Ishikawa (cell line): ENCODE data around the gene PGP.

Experiments
- CEBPB ChIP-seq: IDR thresholded peaks from 2 replicates; pipeline ENCODE4 v1.6.1; 2012
- CREB1 ChIP-seq: IDR thresholded peaks from 2 replicates; pipeline ENCODE4 v1.6.1; 2012; ENCODE audit warnings: low read depth
- EGR1 ChIP-seq: IDR thresholded peaks from 2 replicates; pipeline ENCODE4 v1.6.1; 2012
- EP300 ChIP-seq: IDR thresholded peaks from 2 replicates; pipeline ENCODE4 v1.6.1; 2012; ENCODE audit warnings: borderline replicate concordance
- FOXM1 ChIP-seq: IDR thresholded peaks from 2 replicates; pipeline ENCODE4 v1.6.1; 2012; ENCODE audit warnings: low read depth, borderline replicate concordance
- NFIC ChIP-seq: IDR thresholded peaks from 2 replicates; pipeline ENCODE4 v1.6.1; 2012
- RAD21 ChIP-seq: IDR thresholded peaks from 2 replicates; pipeline ENCODE4 v1.6.1; 2012; ENCODE audit warnings: low read depth
- TAF1 ChIP-seq: IDR thresholded peaks from 2 replicates; pipeline ENCODE4 v1.6.1; 2012; ENCODE audit warnings: low read depth, mild to moderate bottlenecking
- TCF12 ChIP-seq: IDR thresholded peaks from 2 replicates; pipeline ENCODE4 v1.6.1; 2012; ENCODE audit warnings: low read depth
- TEAD4 ChIP-seq: IDR thresholded peaks from 2 replicates; pipeline ENCODE4 v1.6.1; 2012
- YY1 ChIP-seq: IDR thresholded peaks from 2 replicates; pipeline ENCODE4 v1.6.1; 2012; ENCODE audit warnings: low read depth
- ZBTB7A ChIP-seq: IDR thresholded peaks from 2 replicates; pipeline ENCODE4 v1.6.1; 2012; ENCODE audit warnings: low read depth
- TF ChIP-seq, protein P1 (sequence below): IDR thresholded peaks from 2 replicates; pipeline ENCODE4 v1.6.1; 2012
- TF ChIP-seq, protein P2 (sequence below): IDR thresholded peaks from 2 replicates; pipeline ENCODE4 v1.6.1; 2012
- TF ChIP-seq, protein P3 (sequence below): IDR thresholded peaks from 2 replicates; pipeline ENCODE4 v1.6.1; 2012; ENCODE audit warnings: low read depth, mild to moderate bottlenecking

PGP gene

DNA sequence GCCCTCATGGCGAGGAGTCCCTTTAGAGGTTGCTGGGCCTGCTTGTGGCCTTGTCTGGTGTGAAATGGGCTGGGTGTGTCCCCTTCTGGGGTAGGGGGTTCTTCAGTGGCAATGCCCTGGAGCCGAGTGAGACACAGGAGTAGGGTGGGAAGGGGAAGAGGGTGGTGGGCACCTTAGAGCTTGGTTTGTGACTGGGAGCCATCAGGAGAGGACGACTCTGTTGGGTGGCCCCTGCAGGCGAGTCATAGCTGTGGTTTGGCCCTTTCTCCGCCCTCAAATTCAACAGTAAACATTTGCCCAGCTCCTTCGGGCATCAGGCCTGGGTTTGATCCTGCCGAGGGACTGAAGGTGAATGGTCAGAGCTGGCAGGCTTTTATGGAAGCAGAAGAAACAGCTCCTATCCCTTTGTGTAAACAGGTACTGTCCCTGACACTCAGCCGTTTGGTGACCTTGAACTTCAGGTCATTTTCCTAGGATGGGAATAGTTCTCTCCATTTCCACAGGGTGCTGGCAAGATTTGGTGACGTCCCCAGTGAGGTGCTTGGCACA lies 11.7 kb upstream of the PGP start:
- no peak for TF ChIP-seq TAF1
- no peak for TF ChIP-seq EGR1
- no peak for TF ChIP-seq YY1
- no peak for TF ChIP-seq RAD21
- TF ChIP-seq CREB1, result no peak
- TF ChIP-seq, protein P1, sequence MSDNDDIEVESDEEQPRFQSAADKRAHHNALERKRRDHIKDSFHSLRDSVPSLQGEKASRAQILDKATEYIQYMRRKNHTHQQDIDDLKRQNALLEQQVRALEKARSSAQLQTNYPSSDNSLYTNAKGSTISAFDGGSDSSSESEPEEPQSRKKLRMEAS, result no peak

DNA sequence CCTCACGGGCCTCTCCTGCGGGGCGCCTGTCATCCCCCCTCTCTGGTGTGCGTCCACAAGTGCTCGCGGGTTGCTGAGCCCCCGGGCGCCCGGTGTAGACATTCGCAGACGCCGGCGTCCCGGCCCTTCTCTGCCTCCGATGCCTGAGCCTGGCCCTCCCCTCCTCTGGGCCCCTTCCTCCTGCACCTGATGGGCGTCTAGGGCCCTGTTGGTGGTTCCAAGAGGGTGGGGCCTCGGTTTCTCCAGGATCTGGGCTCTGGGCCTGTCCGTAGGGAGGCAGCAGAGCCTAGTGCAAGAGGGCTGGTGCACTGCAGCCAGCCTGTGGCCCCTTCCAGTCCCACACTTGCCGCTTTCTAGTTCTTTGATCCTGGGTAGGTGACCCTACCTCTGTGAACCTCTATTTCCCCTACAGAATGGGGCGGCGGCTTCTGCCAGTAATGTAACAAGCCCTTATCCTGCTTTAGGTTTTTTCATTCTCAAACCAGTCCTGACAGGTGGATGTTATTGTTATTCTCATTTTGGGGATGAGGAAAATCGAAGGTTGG lies 9.4 kb upstream of the PGP start:
- TF ChIP-seq RAD21 (peak; percentile 34; the same call in 1 of the 2 replicates), ZBTB7A (peak; percentile 25; the same call in 1 of the 2 replicates), YY1 (no peak), EP300 (no peak)

DNA sequence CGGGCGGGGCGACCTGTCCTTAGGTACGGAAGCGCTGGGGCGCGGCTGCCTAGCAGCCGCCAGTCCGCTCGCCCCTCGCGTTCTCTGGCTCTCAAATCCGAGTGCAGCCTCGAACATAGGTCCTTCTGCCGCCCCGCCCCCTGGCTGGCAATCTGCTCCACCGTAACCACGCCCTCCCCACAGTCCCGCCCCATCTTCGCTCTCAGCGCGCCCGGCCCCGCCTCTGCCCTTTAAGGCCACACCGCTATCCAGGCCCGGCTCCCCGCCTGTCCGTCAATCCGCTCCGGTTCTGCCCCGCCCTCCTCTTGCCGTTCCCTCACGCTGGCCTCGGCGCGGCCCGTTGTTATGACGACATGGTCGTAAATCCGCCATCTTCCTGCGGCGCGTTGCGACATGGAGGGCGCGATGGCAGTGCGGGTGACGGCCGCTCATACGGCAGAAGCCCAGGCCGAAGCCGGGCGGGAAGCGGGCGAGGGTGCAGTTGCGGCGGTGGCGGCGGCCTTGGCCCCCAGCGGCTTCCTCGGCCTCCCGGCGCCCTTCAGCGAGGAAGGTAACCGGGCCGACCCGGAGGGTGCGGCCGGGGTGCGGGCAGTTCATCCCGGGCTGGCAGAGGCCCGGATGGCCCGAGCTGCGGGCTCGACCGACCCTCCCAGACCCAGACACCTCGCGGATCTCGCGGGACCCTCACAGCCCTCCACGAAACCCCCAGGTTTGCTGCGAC lies 8.7 kb upstream of the PGP start, which contains the start of gene E4F1:
TSS of gene E4F1 (plus strand) at position 371 of the 721 bp plus-strand sequence. CDS start at position 394, 23 bp downstream.
- TF ChIP-seq ZBTB7A, result no peak
- TF ChIP-seq EGR1, result peak; percentile 43; the same call in 1 of the 2 replicates
- peak; percentile 94 for TF ChIP-seq TAF1
- no peak for TF ChIP-seq RAD21
- TF ChIP-seq, protein P1, result peak; percentile 92
- TF ChIP-seq FOXM1, result no peak
- peak; percentile 24; the same call in 1 of the 2 replicates for TF ChIP-seq NFIC
- TF ChIP-seq YY1, result peak; percentile 95
- TF ChIP-seq, protein P2, sequence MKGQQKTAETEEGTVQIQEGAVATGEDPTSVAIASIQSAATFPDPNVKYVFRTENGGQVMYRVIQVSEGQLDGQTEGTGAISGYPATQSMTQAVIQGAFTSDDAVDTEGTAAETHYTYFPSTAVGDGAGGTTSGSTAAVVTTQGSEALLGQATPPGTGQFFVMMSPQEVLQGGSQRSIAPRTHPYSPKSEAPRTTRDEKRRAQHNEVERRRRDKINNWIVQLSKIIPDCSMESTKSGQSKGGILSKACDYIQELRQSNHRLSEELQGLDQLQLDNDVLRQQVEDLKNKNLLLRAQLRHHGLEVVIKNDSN, result 0 out of 2 replicates have a peak, but pooled peaks have one; percentile 33
- TF ChIP-seq EP300, result no peak; the same call in 1 of the 2 replicates
- TF ChIP-seq TCF12, result 0 out of 2 replicates have a peak, but pooled peaks have one; percentile 10
- TF ChIP-seq, protein P3, sequence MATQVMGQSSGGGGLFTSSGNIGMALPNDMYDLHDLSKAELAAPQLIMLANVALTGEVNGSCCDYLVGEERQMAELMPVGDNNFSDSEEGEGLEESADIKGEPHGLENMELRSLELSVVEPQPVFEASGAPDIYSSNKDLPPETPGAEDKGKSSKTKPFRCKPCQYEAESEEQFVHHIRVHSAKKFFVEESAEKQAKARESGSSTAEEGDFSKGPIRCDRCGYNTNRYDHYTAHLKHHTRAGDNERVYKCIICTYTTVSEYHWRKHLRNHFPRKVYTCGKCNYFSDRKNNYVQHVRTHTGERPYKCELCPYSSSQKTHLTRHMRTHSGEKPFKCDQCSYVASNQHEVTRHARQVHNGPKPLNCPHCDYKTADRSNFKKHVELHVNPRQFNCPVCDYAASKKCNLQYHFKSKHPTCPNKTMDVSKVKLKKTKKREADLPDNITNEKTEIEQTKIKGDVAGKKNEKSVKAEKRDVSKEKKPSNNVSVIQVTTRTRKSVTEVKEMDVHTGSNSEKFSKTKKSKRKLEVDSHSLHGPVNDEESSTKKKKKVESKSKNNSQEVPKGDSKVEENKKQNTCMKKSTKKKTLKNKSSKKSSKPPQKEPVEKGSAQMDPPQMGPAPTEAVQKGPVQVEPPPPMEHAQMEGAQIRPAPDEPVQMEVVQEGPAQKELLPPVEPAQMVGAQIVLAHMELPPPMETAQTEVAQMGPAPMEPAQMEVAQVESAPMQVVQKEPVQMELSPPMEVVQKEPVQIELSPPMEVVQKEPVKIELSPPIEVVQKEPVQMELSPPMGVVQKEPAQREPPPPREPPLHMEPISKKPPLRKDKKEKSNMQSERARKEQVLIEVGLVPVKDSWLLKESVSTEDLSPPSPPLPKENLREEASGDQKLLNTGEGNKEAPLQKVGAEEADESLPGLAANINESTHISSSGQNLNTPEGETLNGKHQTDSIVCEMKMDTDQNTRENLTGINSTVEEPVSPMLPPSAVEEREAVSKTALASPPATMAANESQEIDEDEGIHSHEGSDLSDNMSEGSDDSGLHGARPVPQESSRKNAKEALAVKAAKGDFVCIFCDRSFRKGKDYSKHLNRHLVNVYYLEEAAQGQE, result no peak
- peak; percentile 87 for TF ChIP-seq CREB1
- peak; percentile 21 for TF ChIP-seq TEAD4
- peak; percentile 90 for TF ChIP-seq CEBPB

DNA sequence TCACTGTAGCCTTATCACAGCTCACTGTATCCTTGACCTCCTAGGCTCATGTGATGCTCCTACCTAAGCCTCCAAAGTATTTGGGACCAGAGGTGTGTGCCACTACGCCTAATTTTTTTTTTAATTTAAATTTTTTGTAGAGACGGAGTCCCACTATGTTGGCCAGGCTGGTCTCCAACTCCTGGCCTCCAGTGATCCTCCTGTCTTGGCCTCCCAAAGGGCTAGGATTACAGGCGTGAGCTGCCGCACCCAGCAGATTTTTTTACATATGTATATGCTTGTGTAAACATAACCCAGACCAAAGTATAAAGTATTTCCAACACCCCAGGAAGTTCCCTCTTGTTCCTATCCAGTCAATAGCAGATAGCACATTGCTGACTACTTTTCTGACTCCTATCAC lies 1.7 kb upstream of the PGP start:
- no peak for TF ChIP-seq ZBTB7A
- no peak for TF ChIP-seq EGR1
- TF ChIP-seq FOXM1, result no peak
- TF ChIP-seq, protein P1, result no peak
- TF ChIP-seq NFIC, result no peak
- TF ChIP-seq TEAD4, result no peak
- TF ChIP-seq, protein P2, result no peak
- TF ChIP-seq CREB1, result no peak
- no peak for TF ChIP-seq RAD21
- TF ChIP-seq YY1, result no peak
- TF ChIP-seq, protein P3, result no peak
- no peak for TF ChIP-seq TAF1
- TF ChIP-seq CEBPB, result no peak
- no peak for TF ChIP-seq TCF12
- no peak for TF ChIP-seq EP300

DNA sequence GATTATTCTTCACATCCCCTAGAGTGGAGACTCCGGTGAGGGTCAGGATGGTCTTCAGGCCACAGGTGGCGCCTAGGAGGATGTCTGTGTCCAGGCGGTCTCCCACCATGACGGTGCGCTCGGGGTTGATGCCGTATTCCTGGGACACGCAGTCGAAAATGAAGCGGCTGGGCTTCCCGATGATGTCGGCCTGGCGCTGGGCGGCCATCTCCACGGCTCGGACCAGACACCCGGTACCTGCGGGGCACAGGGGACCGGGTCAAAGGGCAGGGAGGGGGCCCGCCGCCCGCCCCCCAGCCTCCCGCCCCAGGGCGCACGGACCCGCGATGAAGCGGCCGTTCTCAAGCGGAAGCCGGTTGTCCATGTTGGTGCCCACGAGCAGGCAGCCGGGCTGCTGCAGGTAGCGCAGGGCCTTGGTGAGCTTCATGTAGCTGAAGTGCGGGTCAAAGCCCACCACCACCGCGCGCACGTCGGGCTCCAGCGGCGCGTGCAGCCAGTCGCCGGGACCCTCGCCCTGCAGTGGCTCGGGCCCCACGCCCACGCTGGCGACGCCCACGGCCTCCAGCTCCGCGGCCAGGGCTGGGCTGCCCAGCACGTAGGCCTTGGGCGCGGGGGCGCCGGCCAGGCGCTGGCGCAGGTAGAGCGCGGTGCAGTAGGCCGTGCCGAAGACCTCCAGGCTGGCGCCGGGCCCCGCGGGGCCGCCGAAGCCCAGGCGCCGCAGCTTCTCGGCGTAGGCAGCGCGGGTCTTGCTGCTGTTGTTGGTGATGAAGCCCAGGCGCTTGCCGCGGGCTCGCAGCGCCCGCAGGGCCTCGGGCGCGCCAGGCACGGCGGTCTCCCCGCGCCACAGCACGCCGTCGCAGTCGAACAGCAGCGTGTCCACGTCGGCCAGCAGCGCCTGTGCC lies 572 bp downstream of the PGP start:
- TF ChIP-seq TAF1 (no peak), NFIC (no peak), CEBPB (no peak), FOXM1 (no peak), TCF12 (no peak), EGR1 (peak; percentile 84)
- TF ChIP-seq, protein P1, result peak; percentile 43; the same call in 1 of the 2 replicates
- TF ChIP-seq, protein P3, result no peak
- TF ChIP-seq, protein P2, result no peak
